HG03520 (cell line): Measurements from ENCODE around the gene ZNF583.

Source experiments
- ATAC-seq: cut with Tn5 transposase; IDR thresholded peaks from one replicate; pipeline ENCODE4 v1.9.1; 2021; ENCODE audit warnings: mild to moderate bottlenecking, moderate library complexity; ENCODE audit not compliant: unreplicated experiment

ZNF583 gene

DNA sequence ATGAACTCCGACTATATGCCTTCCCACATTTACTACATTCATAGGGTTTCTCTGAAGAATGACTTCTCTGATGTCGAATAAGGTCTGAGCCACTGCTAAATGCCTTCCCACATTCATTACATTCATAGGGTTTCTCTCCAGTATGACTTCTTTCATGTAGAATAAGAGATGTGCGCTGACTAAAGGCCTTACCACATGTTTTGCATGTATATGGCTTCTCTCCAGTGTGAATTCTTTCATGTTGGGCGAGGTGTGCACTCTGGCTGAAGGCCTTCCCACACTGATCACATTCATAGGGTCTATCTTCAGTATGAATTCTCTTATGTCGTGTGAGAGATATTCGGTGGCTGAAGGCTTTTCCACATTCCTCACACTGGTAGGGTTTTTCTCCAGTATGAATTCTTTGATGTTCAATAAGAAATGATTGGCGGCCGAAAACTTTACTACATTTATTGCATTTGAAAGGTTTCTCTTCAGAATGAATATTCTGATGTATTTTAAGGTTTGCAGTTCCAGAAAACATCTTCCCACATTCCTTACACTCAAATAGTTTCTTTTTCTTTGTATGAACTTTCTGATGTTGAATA, 37.2 kb downstream of the ZNF583 start:
- ATAC-seq = no peak

- ATAC-seq = no peak
Measured at GRCh38 chr19:56474308-56474707, 70.2 kb downstream of the ZNF583 start.

- ATAC-seq = no peak
Measured at GRCh38 chr19:56476093-56476492, 72.0 kb downstream of the ZNF583 start.
